ENCODE measurements around the gene TMEM170B.

The TMEM170B gene

GRCh38 chr6:11537229-11538051 is at the start of gene TMEM170B:
TMEM170B (plus strand) TSS chr6:11537749; CDS start chr6:11538278, 529 bp downstream.
- Histone ChIP-seq H3K9me2 (ENCODE audit: low read depth, low read length) (no peaks in the 10 kb centered on the region), H3K4me3 (ENCODE audit: low read depth, low read length, poor library complexity, severe bottlenecking) (peak within 1 kb of the TSS; percentile 79), H4K20me1 (ENCODE audit: insufficient read depth, low read length) (no peaks in the 10 kb centered on the region), H3K9ac (ENCODE audit: low read length) (peak within 1 kb of the TSS; percentile 68), H3K79me2 (ENCODE audit: insufficient read depth, low read length) (no peaks in the 10 kb centered on the region), H3K27ac (ENCODE audit: low read depth, low read length, poor library complexity, severe bottlenecking) (no peak within 1 kb of the TSS), H3K4me1 (ENCODE audit: insufficient read depth, low read length, severe bottlenecking) (peaks cover 16% of the 10 kb centered on the region), H3K4me2 (ENCODE audit: low read length) (peak within 1 kb of the TSS; percentile 79), H2AFZ (ENCODE audit: low read length) (peak within 1 kb of the TSS; percentile 80; the same call in 1 of the 2 replicates), H3K36me3 (ENCODE audit: insufficient read depth, low read length) (no peaks in the 10 kb centered on the region), H3K27me3 (ENCODE audit: insufficient read depth, low read length) (no peaks in the 10 kb centered on the region), H3K9me3 (ENCODE audit: low read length) (no peaks in the 10 kb centered on the region), H3F3A (ENCODE audit: insufficient read depth, low read length) (peaks cover 7% of the 10 kb centered on the region; the same call in 1 of the 2 replicates)
- TF ChIP-seq CTCF (IDR thresholded peaks at IDR 0.05; ENCODE audit: low read length), result no peak
- TF ChIP-seq EZH2 (IDR thresholded peaks at IDR 0.05; ENCODE audit: borderline replicate concordance, low read length), result no peak

GRCh38 chr6:11490996-11491395 is 46.6 kb upstream of the TMEM170B start:
- Histone ChIP-seq H3K9me3 (ENCODE audit: low read length) (no peaks in the 10 kb centered on the region), H3F3A (ENCODE audit: insufficient read depth, low read length) (no peaks in the 10 kb centered on the region), H3K4me1 (ENCODE audit: insufficient read depth, low read length, severe bottlenecking) (peaks cover 40% of the 10 kb centered on the region), H3K79me2 (ENCODE audit: insufficient read depth, low read length) (no peaks in the 10 kb centered on the region), H3K4me2 (ENCODE audit: low read length) (no peak overlapping the region), H2AFZ (ENCODE audit: low read length) (no peak overlapping the region), H3K36me3 (ENCODE audit: insufficient read depth, low read length) (no peaks in the 10 kb centered on the region), H3K27ac (ENCODE audit: low read depth, low read length, poor library complexity, severe bottlenecking) (no peak overlapping the region), H3K9me2 (ENCODE audit: low read depth, low read length) (no peaks in the 10 kb centered on the region), H3K9ac (ENCODE audit: low read length) (no peak overlapping the region), H3K27me3 (ENCODE audit: insufficient read depth, low read length) (no peaks in the 10 kb centered on the region), H4K20me1 (ENCODE audit: insufficient read depth, low read length) (no peaks in the 10 kb centered on the region), H3K4me3 (ENCODE audit: low read depth, low read length, poor library complexity, severe bottlenecking) (no peak overlapping the region)
- no peak for TF ChIP-seq CTCF (IDR thresholded peaks at IDR 0.05; ENCODE audit: low read length)
- TF ChIP-seq EZH2 (IDR thresholded peaks at IDR 0.05; ENCODE audit: borderline replicate concordance, low read length), result no peak

GRCh38 chr6:11491596-11492463 is 45.7 kb upstream of the TMEM170B start:
- Histone ChIP-seq H3K27me3 (ENCODE audit: insufficient read depth, low read length) (no peaks in the 10 kb centered on the region), H3K36me3 (ENCODE audit: insufficient read depth, low read length) (no peaks in the 10 kb centered on the region), H2AFZ (ENCODE audit: low read length) (no peak overlapping the region), H3K9me2 (ENCODE audit: low read depth, low read length) (no peaks in the 10 kb centered on the region), H3K9me3 (ENCODE audit: low read length) (no peaks in the 10 kb centered on the region), H3K4me1 (ENCODE audit: insufficient read depth, low read length, severe bottlenecking) (peaks cover 44% of the 10 kb centered on the region), H3F3A (ENCODE audit: insufficient read depth, low read length) (no peaks in the 10 kb centered on the region), H3K4me3 (ENCODE audit: low read depth, low read length, poor library complexity, severe bottlenecking) (no peak overlapping the region), H3K4me2 (ENCODE audit: low read length) (no peak overlapping the region; the same call in 1 of the 2 replicates), H4K20me1 (ENCODE audit: insufficient read depth, low read length) (no peaks in the 10 kb centered on the region), H3K27ac (ENCODE audit: low read depth, low read length, poor library complexity, severe bottlenecking) (peak overlapping the region; percentile 55), H3K9ac (ENCODE audit: low read length) (no peak overlapping the region), H3K79me2 (ENCODE audit: insufficient read depth, low read length) (no peaks in the 10 kb centered on the region)
- TF ChIP-seq CTCF (IDR thresholded peaks at IDR 0.05; ENCODE audit: low read length), result no peak
- TF ChIP-seq EZH2 (IDR thresholded peaks at IDR 0.05; ENCODE audit: borderline replicate concordance, low read length), result no peak

All from OCI-LY1 (cell line).